PC-9 (cell line): Measurements from ENCODE around the gene OBSCN. TPM values are rescaled to one million over a fixed set of nuclear protein-coding genes. Genes with fewer than 3 reads are reported as not detected.
"Not testable (repeated sequence)": the region's sequence is repeated elsewhere in the genome, so short reads cannot be mapped to it uniquely, and the experiment has no call there.

Experiments used
- BruUV-seq: library from RNA; stranded (reverse); fragments of 400-500 nt; replicated peaks from 2 replicates; lab custom pipeline; 2021; lab: Mats Ljungman, UMichigan
- CTCF ChIA-PET: fragments of 300-600 bp; sonication (Branson Sonifier 250); formaldehyde crosslinking; loops from one replicate; lab custom pipeline; 2022; ENCODE audit warnings: antibody characterized with exemption; lab: Charles Lee
- POLR2A ChIA-PET: fragments of 300-600 bp; sonication (Branson Sonifier 250); formaldehyde crosslinking; loops from one replicate; lab custom pipeline; 2022; ENCODE audit warnings: antibody characterized with exemption; ENCODE audit not compliant: unreplicated experiment; lab: Charles Lee
- DNase-seq, 2 experiments: peaks; one replicate each; pipeline versions ENCODE4 v3.0.0 to v3.0.0-alpha.2; 2015 to 2022; ENCODE audit warnings: mixed read lengths in 1 of 2
- H2AFZ ChIP-seq: fragments of 200-600 bp; sonication (generic); 2 replicates; pipeline ENCODE4 v1.8.1; 2017; ENCODE audit warnings: antibody characterized with exemption
- H3F3A ChIP-seq: fragments of 200-600 bp; sonication (generic); 2 replicates; pipeline ENCODE4 v1.8.1; 2017; ENCODE audit warnings: antibody characterized with exemption, mild to moderate bottlenecking, low read depth; ENCODE audit not compliant: insufficient read depth
- H3K27ac ChIP-seq: fragments of 200-600 bp; sonication (generic); 2 replicates; pipeline ENCODE4 v1.6.1; 2016; ENCODE audit warnings: mixed run types
- H3K27me3 ChIP-seq: fragments of 200-600 bp; sonication (generic); 2 replicates; pipeline ENCODE4 v1.6.1; 2016; ENCODE audit warnings: low read depth, mixed run types; ENCODE audit not compliant: insufficient read depth
- H3K36me3 ChIP-seq: fragments of 200-600 bp; sonication (generic); 2 replicates; pipeline ENCODE4 v1.6.1; 2016; ENCODE audit warnings: low read depth, mixed run types
- H3K4me1 ChIP-seq: fragments of 200-600 bp; sonication (generic); replicated peaks from 2 replicates; pipeline ENCODE4 v1.6.1; 2016; ENCODE audit warnings: mixed run types; ENCODE audit not compliant: insufficient read depth
- H3K4me2 ChIP-seq: fragments of 200-600 bp; sonication (generic); 2 replicates; pipeline ENCODE4 v1.6.1; 2017; ENCODE audit warnings: mixed run types
- H3K4me3 ChIP-seq: fragments of 200-600 bp; sonication (generic); 2 replicates; pipeline ENCODE4 v1.6.1; 2016; ENCODE audit warnings: mixed run types
- H3K79me2 ChIP-seq: fragments of 200-600 bp; sonication (generic); 2 replicates; pipeline ENCODE4 v1.6.1; 2017; ENCODE audit warnings: low read depth, mixed run types
- H3K9me2 ChIP-seq: fragments of 200-600 bp; sonication (generic); 2 replicates; pipeline ENCODE4 v1.8.1; 2017; ENCODE audit warnings: mild to moderate bottlenecking; ENCODE audit not compliant: insufficient read depth
- H3K9me3 ChIP-seq: fragments of 200-600 bp; sonication (generic); 2 replicates; pipeline ENCODE4 v1.8.1; 2016; ENCODE audit warnings: low read depth; ENCODE audit not compliant: insufficient read depth
- H4K20me1 ChIP-seq: fragments of 200-600 bp; sonication (generic); 2 replicates; pipeline ENCODE4 v1.8.1; 2017; ENCODE audit not compliant: insufficient read depth
- EZH2 ChIP-seq: fragments of 200-600 bp; sonication (generic); IDR thresholded peaks from 2 replicates; pipeline ENCODE4 v1.8.0; 2017; ENCODE audit warnings: antibody characterized with exemption, low read depth
- intact Hi-C: fragments of 100-400 bp; cut with micrococcal nuclease; formaldehyde crosslinking; loops from one replicate; pipeline ENCODE4 v1.10.0; 2022; ENCODE audit not compliant: unreplicated experiment
- total RNA-seq: library from RNA; stranded (reverse); gene quantifications from 2 replicates; pipeline ENCODE4 v1.2.3, GENCODE V29; 2021
- TF ChIP-seq, protein P1 (sequence below): fragments of 200-600 bp; sonication (generic); conservative IDR thresholded peaks from 2 replicates; pipeline ENCODE4 v1.6.1; 2017; ENCODE audit warnings: mixed run types, antibody characterized with exemption, mild to moderate bottlenecking, moderate library complexity

OBSCN gene
- total RNA-seq, 1 experiment from 2014 or later = 62.9 TPM

DNA sequence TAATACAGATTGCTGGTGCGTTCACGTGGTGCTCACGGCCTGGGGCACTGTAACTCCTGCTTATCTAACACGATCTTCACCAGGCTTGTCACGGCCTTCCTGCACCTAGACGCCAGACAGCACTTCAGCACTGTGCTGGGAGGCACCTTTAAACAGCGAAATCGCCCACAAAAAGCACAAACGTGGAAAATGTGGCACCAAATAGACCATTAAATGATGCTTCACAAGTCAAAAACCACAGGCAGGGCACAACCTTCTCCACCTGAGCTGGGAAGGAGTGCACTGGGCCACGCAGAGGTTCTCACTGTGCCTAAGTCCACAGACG lies 22.2 kb upstream of the OBSCN start:
- TF ChIP-seq EZH2 = no peak
- TF ChIP-seq, protein P1, sequence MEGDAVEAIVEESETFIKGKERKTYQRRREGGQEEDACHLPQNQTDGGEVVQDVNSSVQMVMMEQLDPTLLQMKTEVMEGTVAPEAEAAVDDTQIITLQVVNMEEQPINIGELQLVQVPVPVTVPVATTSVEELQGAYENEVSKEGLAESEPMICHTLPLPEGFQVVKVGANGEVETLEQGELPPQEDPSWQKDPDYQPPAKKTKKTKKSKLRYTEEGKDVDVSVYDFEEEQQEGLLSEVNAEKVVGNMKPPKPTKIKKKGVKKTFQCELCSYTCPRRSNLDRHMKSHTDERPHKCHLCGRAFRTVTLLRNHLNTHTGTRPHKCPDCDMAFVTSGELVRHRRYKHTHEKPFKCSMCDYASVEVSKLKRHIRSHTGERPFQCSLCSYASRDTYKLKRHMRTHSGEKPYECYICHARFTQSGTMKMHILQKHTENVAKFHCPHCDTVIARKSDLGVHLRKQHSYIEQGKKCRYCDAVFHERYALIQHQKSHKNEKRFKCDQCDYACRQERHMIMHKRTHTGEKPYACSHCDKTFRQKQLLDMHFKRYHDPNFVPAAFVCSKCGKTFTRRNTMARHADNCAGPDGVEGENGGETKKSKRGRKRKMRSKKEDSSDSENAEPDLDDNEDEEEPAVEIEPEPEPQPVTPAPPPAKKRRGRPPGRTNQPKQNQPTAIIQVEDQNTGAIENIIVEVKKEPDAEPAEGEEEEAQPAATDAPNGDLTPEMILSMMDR = no peak
- intact Hi-C loops = no loop called here
- no peaks in the 10 kb centered on the region for H3K4me1 ChIP-seq
- H4K20me1 ChIP-seq = no peaks in the 10 kb centered on the region
- ChIA-PET POLR2A (no interaction called here), CTCF (no interaction called here)
- H3K79me2 ChIP-seq = no peaks in the 10 kb centered on the region
- H3K27ac ChIP-seq = no peak overlapping the region
- no peak overlapping the region for H3K4me2 ChIP-seq
- no peak for DNase-seq
- H3K9me2 ChIP-seq = no peaks in the 10 kb centered on the region
- no peak overlapping the region for H3K4me3 ChIP-seq
- H3F3A ChIP-seq = peaks cover 7% of the 10 kb centered on the region; the same call in 1 of the 2 replicates
- H3K36me3 ChIP-seq = no peaks in the 10 kb centered on the region
- H3K9me3 ChIP-seq = no peaks in the 10 kb centered on the region
- H3K27me3 ChIP-seq = no peaks in the 10 kb centered on the region
- BruUV-seq = no TSS peak
- H2AFZ ChIP-seq = no peak overlapping the region

GRCh38 chr1:228188249-228188648 lies 19.6 kb upstream of the OBSCN start:
- H3K4me3 ChIP-seq, POLR2A ChIA-PET, H3K4me2 ChIP-seq, H2AFZ ChIP-seq, CTCF ChIA-PET, BruUV-seq, H3K79me2 ChIP-seq, DNase-seq, H4K20me1 ChIP-seq, H3K27ac ChIP-seq, H3F3A ChIP-seq, intact Hi-C loops, H3K9me3 ChIP-seq, H3K4me1 ChIP-seq, H3K9me2 ChIP-seq, H3K36me3 ChIP-seq, H3K27me3 ChIP-seq: not testable (repeated sequence)

DNA sequence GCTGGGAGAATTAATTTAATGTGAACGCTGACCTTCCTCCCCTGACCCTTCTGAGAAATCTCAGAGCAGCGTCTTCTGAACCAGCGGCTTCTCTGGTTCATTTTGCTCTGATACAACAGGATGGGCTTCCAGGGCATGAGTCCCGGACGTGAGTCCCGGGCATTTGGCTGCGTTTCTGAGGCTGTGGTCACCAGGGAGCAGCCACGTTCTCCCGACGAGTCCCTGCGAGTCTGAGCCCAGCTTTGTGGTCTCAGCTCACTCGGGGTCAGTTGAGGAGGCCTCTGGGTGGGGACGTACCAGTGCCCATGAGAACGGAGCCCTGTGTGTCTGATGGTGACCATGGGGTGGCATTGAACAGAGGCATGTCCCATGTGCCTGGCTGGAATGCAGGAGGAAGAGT lies 17.7 kb upstream of the OBSCN start:
- no peak overlapping the region for H3K4me3 ChIP-seq
- H3K27me3 ChIP-seq = no peaks in the 10 kb centered on the region
- POLR2A ChIA-PET = no interaction called here
- H3K27ac ChIP-seq = no peak overlapping the region
- DNase-seq = no peak
- no peaks in the 10 kb centered on the region; the same call in 1 of the 2 replicates for H3F3A ChIP-seq
- H3K9me2 ChIP-seq = no peaks in the 10 kb centered on the region
- no peaks in the 10 kb centered on the region for H3K4me1 ChIP-seq
- no peaks in the 10 kb centered on the region for H3K79me2 ChIP-seq
- no TSS peak for BruUV-seq
- intact Hi-C loops = no loop called here
- H3K9me3 ChIP-seq = no peaks in the 10 kb centered on the region
- no peaks in the 10 kb centered on the region for H4K20me1 ChIP-seq
- H2AFZ ChIP-seq = no peak overlapping the region
- H3K4me2 ChIP-seq = no peak overlapping the region
- CTCF ChIA-PET = no interaction called here
- TF ChIP-seq, protein P1 = no peak
- no peak for TF ChIP-seq EZH2
- no peaks in the 10 kb centered on the region for H3K36me3 ChIP-seq

- TF ChIP-seq EZH2 = no peak
- TF ChIP-seq, protein P1 = no peak
- Histone ChIP-seq H3K27me3 (no peaks in the 10 kb centered on the region), H3K36me3 (no peaks in the 10 kb centered on the region), H4K20me1 (no peaks in the 10 kb centered on the region), H3K9me2 (no peaks in the 10 kb centered on the region), H3K9me3 (no peaks in the 10 kb centered on the region), H3K4me3 (no peak overlapping the region), H3K27ac (no peak overlapping the region), H3K4me1 (no peaks in the 10 kb centered on the region), H3F3A (no peaks in the 10 kb centered on the region), H3K79me2 (no peaks in the 10 kb centered on the region), H2AFZ (no peak overlapping the region), H3K4me2 (no peak overlapping the region)
- DNase-seq = no peak
- BruUV-seq = no TSS peak
- ChIA-PET POLR2A (no interaction called here), CTCF (no interaction called here)
- intact Hi-C loops = no loop called here
Measured at GRCh38 chr1:228190778-228191177, 17.1 kb upstream of the OBSCN start.
